Tibial nerve (tissue), 4 donors: Measurements from ENCODE around the gene EFCAB7. TPM values are rescaled to one million over a fixed set of nuclear protein-coding genes. Genes with fewer than 3 reads are reported as not detected.

Experiments used
- DNase-seq, 2 donors: peaks; one replicate each; pipeline ENCODE4 v3.0.0-alpha.2; 2019; ENCODE audit warnings: low spot score in 2 of 2
- H3K27ac ChIP-seq, 4 donors: fragments of 200-600 bp; sonication (generic) in 3 of 4; one replicate each; pipeline ENCODE4 v1.5.1; 2017 to 2019; ENCODE audit warnings: mild to moderate bottlenecking in 1 of 4
- H3K27me3 ChIP-seq, 2 donors: fragments of 200-600 bp; sonication (generic) in 1 of 2; one replicate each; pipeline versions ENCODE4 v1.5.1 to v1.6.0; 2017 to 2019
- H3K36me3 ChIP-seq, 3 donors: fragments of 200-600 bp; sonication (generic); one replicate each; pipeline ENCODE4 v1.5.1; 2018 to 2019
- H3K4me1 ChIP-seq, 4 donors: fragments of 200-600 bp; sonication (generic) in 3 of 4; one replicate each; pipeline ENCODE4 v1.5.1; 2017 to 2019
- H3K4me3 ChIP-seq, 4 donors: fragments of 200-600 bp; sonication (generic) in 3 of 4; one replicate each; pipeline ENCODE4 v1.5.1; 2017 to 2019; ENCODE audit warnings: mild to moderate bottlenecking in 1 of 4, moderate library complexity in 1 of 4
- H3K9me3 ChIP-seq, 4 donors: fragments of 200-600 bp; sonication (generic) in 3 of 4; one replicate each; pipeline ENCODE4 v1.5.1; 2017 to 2019
- CTCF ChIP-seq, 5 experiments: fragments of 200-600 bp in 3 of 5; fragments of 450-650 bp in 2 of 5; sonication (generic) in 3 of 5; IDR thresholded peaks; one replicate each; pipeline ENCODE4 v1.5.1; 2016 to 2019; ENCODE audit warnings: antibody characterized with exemption in 5 of 5, mild to moderate bottlenecking in 3 of 5, moderate library complexity in 2 of 5
- EP300 ChIP-seq, 2 donors: sonication (generic); formaldehyde crosslinking; IDR thresholded peaks; one replicate each; pipeline ENCODE4 v1.6.1; 2017; ENCODE audit warnings: antibody characterized with exemption in 2 of 2, mild to moderate bottlenecking in 1 of 2
- POLR2A ChIP-seq, 2 donors: fragments of 450-650 bp; IDR thresholded peaks; one replicate each; pipeline ENCODE4 v1.6.1; 2017; ENCODE audit warnings: antibody characterized with exemption in 2 of 2, mild to moderate bottlenecking in 2 of 2, moderate library complexity in 2 of 2
- WGBS, 2 donors: methylation state at CpG; one replicate each; pipeline ENCODE4 v1.1.5; 2018; 5-methylcytosine and 5-hydroxymethylcytosine counted together
- total RNA-seq, 4 donors: library from RNA; depleted of rRNA; stranded (reverse); fragments of >200 nt; gene quantifications; one replicate each; pipeline ENCODE4 v1.1.0, GENCODE V29; 2016

Gene EFCAB7
- total RNA-seq, 4 donors from 2014 or later, result 8.2 to 12.2 (median 10.2) TPM

GRCh38 chr1:63509718-63510117, 13.6 kb upstream of the EFCAB7 start:
- H3K36me3 ChIP-seq, result peaks cover 0 to 25% (median 0%) of the 10 kb centered on the region in 3 donors

DNA sequence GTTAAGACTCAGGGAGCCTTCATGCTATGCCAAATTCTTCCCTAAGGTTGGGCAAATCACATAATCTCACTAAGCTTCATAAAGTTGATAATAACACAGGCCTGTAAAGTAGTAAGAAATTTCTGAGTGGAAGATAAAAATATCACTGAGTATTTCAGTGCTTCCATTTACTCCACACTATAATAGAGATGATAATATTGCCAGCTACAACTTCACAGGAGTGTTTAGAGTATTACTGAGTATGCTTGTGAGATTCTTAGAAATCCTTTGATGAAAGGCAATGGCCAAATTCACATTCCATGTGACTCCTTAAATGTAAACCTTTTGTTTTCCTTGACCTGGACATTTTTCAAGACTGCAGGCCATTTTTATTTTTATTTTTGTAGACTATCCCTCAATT, 10.7 kb upstream of the EFCAB7 start:
- peaks cover 0 to 9% (median 0%) of the 10 kb centered on the region in 3 donors for H3K36me3 ChIP-seq
- no peak overlapping the region for H3K27ac ChIP-seq
- DNase-seq, result no peak
- H3K9me3 ChIP-seq, result no peaks in the 10 kb centered on the region
- no peaks in the 10 kb centered on the region for H3K27me3 ChIP-seq
- TF ChIP-seq EP300 (IDR thresholded peaks at IDR 0.05) (no peak), POLR2A (IDR thresholded peaks at IDR 0.05) (no peak), CTCF (IDR thresholded peaks at IDR 0.05) (no peak)
- no peaks in the 10 kb centered on the region for H3K4me1 ChIP-seq
- no peak overlapping the region for H3K4me3 ChIP-seq

More at GRCh38 chr1:63509718-63510117, 13.6 kb upstream of the EFCAB7 start:
- Histone ChIP-seq H3K27ac (no peak overlapping the region), H3K9me3 (no peaks in the 10 kb centered on the region), H3K4me3 (no peak overlapping the region), H3K27me3 (no peaks in the 10 kb centered on the region), H3K4me1 (no peaks in the 10 kb centered on the region)
- WGBS, 2 donors, result 86 to 88% methylated on average over 10 of the region's 10 CpGs
- DNase-seq, result no peak
- TF ChIP-seq CTCF (IDR thresholded peaks at IDR 0.05) (no peak), POLR2A (IDR thresholded peaks at IDR 0.05) (no peak), EP300 (IDR thresholded peaks at IDR 0.05) (no peak)

DNA sequence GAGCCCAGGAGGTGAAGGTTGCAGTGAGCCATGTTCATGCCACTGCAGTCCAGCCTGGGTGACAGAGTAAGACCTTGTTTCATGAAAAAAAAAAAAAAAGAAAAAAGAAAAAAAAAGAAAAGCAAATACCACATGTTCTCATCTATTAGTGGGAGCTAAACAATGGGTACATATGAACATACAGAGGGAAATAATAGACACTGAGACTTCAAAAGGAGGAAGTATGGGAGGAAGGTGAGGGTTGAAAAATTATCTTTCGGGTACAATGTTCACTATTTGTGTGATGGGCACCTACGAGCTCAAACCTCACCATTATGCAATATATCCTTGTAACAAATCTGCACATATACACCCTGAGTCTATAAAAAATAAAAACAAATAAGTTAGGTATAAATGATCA, 6.7 kb upstream of the EFCAB7 start:
- H3K4me1 ChIP-seq, result no peaks in the 10 kb centered on the region
- 81 to 86% methylated on average over 2 of the region's 2 CpGs for WGBS, 2 donors
- H3K27ac ChIP-seq, result no peak overlapping the region
- H3K27me3 ChIP-seq, result no peaks in the 10 kb centered on the region
- no peak for TF ChIP-seq EP300 (IDR thresholded peaks at IDR 0.05)
- TF ChIP-seq POLR2A (IDR thresholded peaks at IDR 0.05), result no peak
- no peak for TF ChIP-seq CTCF (IDR thresholded peaks at IDR 0.05)
- H3K4me3 ChIP-seq, result no peak overlapping the region
- H3K36me3 ChIP-seq, result no peaks in the 10 kb centered on the region
- no peaks in the 10 kb centered on the region for H3K9me3 ChIP-seq
- no peak for DNase-seq

DNA sequence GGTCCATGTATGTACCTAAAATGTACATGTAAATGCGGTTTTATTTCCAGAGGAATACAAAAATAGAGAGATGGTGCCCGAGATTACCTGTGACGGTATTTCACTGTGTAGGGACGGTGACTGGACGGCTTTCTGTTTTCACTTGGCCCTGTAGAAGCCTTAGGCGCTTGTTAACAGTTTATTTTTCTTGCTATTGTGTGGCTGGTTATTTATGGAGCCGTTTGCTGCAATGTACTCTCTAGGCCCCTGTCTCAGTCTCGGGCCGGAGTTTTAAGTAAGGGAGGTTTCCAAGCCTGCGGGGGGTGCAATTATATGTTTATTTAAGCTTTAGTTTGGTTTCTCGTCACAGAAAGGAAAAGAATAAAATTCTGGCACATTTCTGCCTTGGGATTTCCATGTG, 413 bp downstream of the EFCAB7 start:
- Histone ChIP-seq H3K4me3 (peak overlapping the region; percentile 44 to 82 (median 54)), H3K9me3 (no peaks in the 10 kb centered on the region), H3K36me3 (peaks cover 0 to 13% (median 0%) of the 10 kb centered on the region in 3 donors), H3K4me1 (peaks cover 0 to 23% (median 15%) of the 10 kb centered on the region in 4 donors), H3K27ac (peak overlapping the region; percentile 69 to 93 (median 86)), H3K27me3 (no peaks in the 10 kb centered on the region)
- WGBS, 2 donors, result 0 to 1% methylated on average over 11 of the region's 11 CpGs
- no peak for DNase-seq
- no peak for TF ChIP-seq POLR2A (IDR thresholded peaks at IDR 0.05)
- TF ChIP-seq CTCF (IDR thresholded peaks at IDR 0.05), result no peak
- TF ChIP-seq EP300 (IDR thresholded peaks at IDR 0.05), result no peak

DNA sequence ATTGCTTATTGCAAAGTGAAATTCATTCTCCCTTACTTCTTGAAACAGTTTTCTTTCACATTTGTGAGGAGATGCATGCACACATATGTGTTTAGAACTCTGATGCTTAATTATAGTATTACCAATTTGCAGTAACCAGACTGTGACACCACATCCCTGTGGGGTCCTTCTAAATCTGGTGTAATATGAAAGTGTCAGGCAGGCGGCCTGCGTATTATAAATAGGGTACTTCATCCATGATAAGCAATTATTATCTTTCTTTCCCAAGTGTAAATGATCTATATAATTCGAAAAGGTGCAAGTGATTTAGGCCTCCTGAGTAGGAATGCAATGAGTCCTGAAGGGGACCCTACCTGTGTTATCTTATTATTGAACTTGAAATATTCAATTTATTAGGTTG, 876 bp downstream of the EFCAB7 start:
- peaks cover 0 to 23% (median 15%) of the 10 kb centered on the region in 4 donors for H3K4me1 ChIP-seq
- peaks cover 0 to 18% (median 0%) of the 10 kb centered on the region in 3 donors for H3K36me3 ChIP-seq
- no peaks in the 10 kb centered on the region for H3K27me3 ChIP-seq
- WGBS, 2 donors, result 43 to 62% methylated on average over 3 of the region's 3 CpGs
- TF ChIP-seq POLR2A (IDR thresholded peaks at IDR 0.05) (no peak), EP300 (IDR thresholded peaks at IDR 0.05) (no peak), CTCF (IDR thresholded peaks at IDR 0.05) (no peak)
- no peak for DNase-seq
- H3K27ac ChIP-seq, result peak overlapping the region in 3 of 4 donors; percentile 69 to 93 (median 87)
- no peaks in the 10 kb centered on the region for H3K9me3 ChIP-seq
- H3K4me3 ChIP-seq, result peak overlapping the region; percentile 44 to 82 (median 54)
